GM18517 (cell line): ENCODE results near the gene ITGB3.
A peak's percentile ranks its signal among the peaks of the same experiment; 100 is the strongest.
"Not testable (repeated sequence)": the region's sequence is repeated elsewhere in the genome, so short reads cannot be mapped to it uniquely, and the experiment has no call there.

Experiments
- ATAC-seq: cut with Tn5 transposase; IDR thresholded peaks from one replicate; pipeline ENCODE4 v1.9.1; 2021; ENCODE audit warnings: mild to moderate bottlenecking, moderate library complexity; ENCODE audit not compliant: unreplicated experiment

Gene ITGB3

DNA sequence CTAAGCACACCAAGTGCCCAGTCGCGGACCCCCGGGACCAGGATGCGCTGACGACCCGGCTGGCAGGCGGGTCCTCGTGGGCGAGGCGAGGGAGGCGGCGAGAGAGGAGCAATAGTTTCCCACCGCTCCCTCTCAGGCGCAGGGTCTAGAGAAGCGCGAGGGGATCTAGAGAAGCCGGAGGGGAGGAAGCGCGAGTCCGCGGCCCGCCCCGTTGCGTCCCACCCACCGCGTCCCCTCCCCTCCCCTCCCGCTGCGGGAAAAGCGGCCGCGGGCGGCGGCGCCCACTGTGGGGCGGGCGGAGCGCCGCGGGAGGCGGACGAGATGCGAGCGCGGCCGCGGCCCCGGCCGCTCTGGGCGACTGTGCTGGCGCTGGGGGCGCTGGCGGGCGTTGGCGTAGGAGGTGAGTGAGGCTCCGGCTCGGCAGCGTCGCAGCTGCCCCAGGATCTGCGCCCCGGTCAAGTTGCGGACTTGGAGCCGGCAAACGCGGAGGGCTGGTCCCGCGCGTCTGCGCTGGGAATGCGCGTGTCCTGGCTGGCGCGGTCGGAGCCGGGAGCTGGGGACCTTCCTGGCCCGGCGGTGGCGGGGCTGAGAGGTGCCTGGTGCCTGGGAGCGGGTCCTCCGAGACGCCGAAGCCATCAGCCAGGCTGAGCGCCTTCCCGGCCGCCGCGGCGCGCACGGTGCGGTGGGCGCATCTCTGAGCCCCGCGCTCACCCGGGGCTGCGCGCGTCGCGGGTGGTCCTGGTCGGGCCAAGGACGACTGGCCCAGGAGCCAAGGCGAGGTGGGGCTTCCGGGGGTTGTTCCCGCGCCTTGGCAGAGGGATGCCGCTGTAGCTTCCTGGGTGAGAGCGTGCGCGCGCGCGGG, at the start of gene ITGB3:
ITGB3 (plus strand) TSS at position 287 of the 862 bp plus-strand sequence; CDS start at position 322, 35 bp downstream.
- no peak for ATAC-seq

DNA sequence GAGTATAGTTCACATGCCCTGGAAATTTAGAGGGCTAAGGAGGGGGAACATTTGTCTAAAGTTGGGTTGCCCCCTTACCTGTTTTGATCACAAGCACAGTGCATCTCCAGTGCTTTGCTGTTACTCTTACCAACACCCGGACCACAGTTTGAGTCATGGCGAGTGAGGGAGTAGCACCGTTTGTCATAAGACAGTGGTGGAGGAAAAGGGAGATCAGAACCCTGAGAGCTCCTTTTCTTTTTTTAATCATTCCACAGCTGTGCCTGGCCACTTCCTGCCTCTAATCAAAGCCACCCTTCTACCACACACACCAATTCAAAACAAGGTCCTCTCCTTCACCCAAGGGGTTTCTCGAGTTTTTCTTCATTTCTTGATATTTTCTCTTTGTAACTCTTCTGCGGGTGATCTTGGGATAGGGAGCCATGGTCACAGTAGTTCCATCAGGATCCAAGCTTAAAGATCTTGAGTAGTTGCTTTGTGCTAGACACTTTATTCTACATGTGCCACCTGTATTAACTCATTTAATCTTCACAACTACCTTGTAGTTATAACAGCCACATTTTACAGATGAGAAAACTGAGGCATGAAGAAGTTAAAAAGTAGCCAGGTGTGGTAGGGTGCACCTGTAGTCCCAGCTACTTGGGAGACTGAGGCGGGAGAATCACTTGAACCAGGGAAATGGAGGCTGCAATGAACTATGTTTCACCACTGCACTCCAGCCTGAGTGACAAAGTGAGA, 49.5 kb upstream of the ITGB3 start:
- no peak for ATAC-seq

DNA sequence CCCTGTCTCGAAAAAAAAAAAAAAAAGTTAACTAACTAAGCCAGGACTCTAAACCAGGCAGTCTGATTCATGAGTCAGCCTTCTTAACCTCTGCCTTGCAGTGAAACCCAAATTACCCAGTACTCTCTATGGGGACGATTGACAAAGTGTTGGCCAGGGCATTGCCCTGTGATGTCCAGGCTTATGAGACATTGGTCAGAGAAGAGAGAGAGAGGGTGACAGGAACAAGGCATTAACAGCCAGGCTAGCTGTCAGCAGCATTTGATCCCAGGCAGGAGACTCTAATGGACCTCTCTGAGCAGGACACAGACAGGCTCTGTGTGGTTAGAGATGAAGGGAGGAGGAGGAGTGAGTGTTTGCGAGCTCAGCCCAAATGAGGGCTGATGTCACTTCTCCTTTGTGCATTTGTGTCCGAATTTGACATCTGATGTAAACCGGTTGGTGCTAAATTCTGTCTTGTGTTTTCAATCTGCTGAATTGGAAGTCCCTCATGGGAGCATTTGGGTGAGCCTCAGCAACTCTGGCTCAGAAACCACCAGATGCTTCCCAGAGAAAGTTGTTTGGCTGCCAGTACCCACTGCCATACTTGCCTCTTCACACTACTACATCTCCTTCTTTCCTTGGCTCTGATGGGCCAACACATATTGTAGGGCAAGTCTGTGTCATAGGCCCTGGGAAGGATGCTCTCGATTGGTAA, 48.8 kb upstream of the ITGB3 start:
- peak; percentile 58 for ATAC-seq

DNA sequence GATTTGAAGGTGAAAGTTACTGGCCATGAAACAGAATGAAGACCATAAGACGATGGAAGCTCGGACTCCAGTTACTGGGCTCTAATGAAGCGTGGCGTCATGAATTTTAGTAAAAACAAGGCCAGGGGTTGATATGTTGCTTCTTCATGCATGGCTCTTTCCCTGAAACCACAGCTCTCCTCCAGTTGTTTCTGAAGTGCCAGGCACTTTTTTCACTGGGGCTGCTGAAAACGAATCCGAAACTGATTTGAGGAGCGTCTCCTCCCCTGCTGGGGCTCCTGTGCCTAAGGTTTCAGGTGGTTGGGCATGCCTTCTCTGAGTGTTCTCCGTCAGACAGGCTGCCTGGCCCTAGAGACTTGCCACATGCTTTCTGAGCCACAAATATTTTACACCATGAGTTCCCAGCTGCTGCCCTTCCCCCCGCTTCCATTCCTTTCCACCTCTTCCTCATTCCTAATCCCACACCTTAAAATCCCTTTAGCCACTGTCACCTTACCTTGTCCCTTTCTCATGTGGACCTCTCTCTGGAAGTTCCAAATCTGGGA, 48.1 kb upstream of the ITGB3 start:
- peak; percentile 38 for ATAC-seq

DNA sequence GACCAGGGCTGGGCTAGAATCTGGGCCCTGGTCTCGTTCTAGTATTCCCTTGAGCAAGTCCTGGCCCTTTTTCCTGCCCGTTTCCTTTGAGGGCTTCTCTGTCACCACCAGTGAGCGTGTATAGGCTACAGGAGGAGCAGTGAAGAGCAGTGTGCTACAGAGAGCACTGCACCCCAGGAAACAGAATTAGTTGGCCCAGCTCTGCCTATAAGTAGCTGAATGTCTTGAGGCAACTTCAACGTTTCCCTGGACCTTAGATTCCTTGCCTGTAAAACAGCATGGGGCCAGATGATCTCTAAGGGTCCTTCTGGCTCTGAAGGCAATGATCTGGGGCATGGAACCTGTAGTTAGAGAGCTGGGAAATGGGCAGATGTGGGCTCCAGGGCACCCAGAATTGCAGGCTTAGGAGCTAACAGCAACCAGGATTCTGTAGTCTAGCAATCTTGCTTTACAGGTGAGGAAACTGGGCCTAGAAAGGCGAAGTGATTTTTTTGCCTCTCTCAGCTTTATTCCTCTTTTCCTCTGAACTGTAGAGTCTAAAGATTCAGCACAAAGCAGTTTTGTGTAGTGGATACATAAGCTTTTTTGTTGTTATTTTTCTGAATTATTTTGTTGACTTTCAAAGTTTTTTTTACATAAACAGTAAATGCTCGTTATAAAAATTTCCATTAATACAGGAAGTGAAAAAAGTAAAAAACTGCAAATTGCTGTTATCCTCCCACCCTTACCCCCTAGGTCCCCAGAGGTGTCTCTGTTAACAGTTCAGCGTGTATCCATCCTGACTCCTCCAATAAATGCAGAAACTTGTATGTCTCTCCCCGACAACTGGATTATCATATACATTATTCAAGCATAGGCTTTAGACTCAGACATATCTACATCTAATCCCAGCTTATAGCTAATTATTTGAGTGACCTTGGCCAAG, 46.2 kb upstream of the ITGB3 start:
- no peak for ATAC-seq

DNA sequence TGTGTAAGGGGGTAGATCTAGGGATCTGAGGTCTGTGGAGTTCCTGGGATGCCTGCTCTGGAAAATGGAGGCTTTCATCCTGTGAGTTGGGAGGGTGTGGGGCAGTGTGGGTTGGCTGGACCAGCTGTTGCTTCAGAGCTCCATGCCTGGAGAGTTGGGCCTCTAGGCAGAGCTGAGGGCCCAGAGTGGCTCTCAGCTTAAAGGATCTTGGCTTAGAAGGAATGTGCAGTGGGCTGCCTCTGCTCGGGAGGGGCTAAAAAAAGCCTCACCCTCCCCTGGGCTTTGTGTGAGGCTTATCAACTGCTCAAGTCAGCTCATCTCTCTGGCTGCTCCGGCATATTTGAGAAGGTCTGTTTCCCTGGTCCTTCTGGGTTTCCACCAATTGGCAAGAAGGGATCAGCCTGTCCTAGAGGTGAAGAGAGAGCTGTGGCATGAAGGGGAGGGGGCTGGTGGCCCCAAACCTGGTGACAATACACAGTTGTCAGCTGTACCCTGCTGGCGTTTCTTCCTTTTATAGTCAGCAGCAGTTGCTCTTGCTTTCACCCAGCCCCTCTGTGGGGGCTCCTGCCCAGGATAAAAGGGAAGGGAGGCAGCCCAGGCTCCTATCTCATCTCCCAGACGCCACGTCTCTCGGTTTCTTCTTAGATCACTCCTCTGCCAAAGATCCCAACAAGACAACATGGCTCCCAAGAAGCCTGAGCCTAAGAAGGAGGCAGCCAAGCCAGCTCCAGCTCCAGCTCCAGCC, 44.7 kb upstream of the ITGB3 start, which contains the start of gene MYL4:
MYL4 (plus strand) TSS at position 605 of the 745 bp plus-strand sequence; CDS start at position 680, 75 bp downstream.
- no peak for ATAC-seq

DNA sequence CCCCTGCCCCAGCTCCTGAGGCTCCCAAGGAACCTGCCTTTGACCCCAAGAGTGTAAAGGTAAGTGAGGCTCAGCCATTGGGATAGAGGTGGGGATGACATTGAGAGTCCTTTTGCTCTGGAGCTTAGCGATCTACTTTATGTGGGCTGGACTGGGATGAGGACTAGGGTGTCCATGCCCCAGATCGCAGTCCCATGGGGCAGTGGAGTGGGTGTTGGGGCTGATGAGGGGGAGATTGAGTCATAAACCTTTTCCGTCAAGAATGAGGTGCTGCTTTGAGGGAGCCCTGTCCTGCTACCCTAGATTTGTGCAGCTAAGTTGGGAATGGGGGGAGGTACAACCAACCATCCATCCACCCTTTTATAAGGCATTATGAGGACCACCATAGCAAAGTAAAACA, 44.1 kb upstream of the ITGB3 start:
- ATAC-seq, result no peak

DNA sequence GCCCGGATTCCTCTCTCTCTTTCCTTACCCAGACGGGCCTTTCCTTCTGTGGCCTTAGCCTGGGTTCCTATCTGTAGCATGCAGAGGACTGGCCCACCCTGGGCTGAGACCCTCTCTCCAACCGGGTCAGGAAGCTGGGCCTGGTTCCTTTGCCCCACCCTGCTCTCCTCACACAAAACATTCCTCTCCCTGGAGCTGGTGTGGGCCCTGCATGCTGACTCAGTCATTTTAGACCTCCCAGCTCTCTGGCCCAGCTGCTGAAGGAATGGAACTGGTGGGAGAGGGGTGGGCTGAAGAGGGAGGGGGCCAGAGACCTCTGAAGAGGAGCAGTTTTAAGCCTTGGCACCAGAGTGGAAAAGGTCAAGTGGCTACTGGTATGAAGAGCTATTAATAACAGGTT, 43.5 kb upstream of the ITGB3 start:
- no peak for ATAC-seq

DNA sequence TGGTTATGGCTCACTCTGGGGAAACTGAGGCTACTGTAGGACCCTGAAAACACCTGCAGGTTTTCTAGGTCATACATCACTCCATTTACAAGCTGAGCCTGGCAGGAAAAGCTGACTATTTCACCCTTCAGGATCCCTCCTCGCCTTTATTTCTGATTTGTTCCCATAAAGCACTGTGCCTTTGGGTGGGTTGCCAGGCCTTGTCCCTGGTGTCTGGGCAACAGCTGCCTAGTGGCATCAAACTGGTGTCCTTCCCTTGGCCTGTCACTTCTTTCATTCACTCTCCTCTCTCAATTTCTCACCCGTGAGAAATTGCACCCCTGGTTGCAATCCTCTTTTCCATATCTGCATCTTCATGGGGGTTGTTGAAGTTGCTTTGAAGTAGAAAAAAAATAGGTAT, 42.8 kb upstream of the ITGB3 start:
- no peak for ATAC-seq

DNA sequence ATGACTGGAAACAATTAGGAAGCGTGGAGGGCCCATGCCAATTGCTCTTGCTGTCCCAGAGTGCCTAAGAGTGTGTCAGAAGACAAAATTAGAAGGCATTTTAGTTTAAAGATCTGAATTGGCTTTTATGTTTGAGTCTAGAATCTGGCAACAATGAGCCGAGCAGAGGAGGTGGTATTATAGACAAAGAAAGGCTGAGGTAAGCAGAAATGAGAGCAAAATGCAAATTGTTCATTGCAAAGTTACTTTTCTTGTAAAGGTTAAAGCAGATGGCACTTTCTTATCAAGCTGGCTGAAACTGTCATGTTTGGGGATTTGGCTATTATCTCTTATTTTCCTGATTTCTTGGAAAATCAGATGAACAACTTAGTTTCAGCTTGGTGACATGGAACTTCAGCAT, 41.2 kb upstream of the ITGB3 start:
- no peak for ATAC-seq

DNA sequence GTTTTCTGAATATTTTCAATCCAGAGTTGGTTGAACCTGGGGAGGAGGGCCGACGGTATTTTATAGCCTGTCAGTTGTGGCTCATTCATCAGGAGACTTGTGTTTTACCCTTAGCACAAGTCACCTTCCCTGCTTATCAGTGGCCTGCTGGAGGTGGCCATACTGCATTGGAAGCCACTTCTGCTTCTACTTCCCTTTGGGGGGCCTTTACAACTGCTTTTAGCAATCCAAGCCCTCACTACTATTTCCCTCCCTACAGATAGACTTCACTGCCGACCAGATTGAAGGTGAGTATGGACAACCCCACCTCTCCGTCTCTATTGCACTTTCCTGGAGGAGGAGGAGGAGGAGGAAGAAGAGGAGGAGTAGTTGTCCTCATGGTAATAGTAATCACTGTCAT, 40.1 kb upstream of the ITGB3 start:
- ATAC-seq, result no peak

DNA sequence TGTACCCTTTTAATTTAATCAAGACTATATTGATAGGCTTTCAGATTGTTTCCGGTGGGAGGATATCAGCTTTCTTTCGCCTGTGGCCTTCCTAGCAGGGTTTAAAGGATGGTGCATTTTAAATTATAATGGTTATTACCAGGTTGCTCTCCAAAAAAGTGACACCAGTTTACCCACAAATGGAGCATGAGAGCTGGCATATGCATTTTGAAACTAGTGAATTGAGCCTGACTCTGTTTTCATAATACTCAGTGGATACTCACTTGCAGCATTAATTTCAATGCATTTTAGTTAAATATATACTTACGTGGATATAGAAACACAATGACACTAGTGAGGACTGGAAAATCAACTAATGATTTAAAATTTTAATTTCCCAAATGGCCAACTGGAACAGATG, 38.7 kb upstream of the ITGB3 start:
- ATAC-seq, result no peak

DNA sequence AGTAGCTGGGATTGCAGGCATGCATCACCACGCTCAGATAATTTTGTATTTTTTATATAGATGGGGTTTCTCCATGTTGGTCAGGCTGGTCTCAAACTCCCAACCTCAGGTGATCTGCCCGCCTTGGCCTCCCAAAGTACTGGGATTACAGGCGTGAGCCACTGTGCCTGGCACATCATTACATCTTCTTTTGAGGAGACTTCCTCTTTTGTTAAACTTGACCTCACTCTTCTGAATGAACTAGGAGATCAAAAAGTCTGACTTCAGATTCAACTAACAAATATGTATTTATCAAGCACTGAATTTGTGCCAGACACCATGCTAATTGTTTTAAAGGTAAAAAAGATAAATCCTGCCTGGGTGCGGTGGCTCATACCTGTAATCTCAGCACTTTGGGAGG, 36.8 kb upstream of the ITGB3 start:
- not testable (repeated sequence) for ATAC-seq

DNA sequence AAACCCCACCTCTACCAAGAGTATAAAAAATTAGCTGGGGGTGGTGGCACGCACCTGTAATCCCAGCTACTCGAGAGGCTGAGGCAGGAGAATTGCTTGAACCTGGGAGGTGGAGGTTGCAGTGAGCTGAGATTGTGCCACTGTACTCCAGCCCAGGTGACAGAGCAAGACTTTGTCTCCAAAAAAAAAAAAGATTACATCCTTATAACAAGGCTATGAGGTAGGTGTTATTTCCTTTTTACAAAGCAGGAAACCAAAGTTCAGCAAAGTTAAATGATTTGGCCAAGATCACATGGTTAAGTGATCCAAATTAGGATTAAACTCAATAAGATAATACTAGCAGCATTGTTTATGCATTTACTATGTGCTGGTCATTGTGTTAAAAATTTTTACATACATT, 36.3 kb upstream of the ITGB3 start:
- not testable (repeated sequence) for ATAC-seq

DNA sequence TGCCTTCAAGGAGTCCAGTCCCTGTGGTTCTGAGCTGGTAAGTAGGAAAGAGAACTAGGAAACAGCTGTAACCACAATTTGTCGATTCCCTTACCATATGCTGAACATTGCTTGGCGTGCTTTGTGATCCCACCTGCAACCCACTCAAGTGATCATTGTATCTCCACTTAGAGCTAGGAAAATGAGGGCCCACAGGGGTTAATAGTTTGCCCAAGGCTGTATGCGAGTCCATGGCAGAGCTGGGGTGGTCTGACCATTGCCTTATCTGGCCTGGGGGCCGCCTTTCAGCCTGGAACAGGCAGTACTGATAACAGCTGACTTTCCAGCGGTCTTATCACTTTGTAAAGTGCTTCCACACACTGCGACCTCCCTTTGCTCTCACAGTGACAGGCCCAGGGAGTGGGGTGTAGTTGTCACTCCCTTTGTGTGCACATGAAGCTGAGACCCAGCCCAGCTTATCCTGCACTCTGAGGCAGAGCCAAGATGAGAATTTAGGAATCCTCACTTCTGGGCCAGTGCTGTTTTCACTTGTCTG, 34.7 kb upstream of the ITGB3 start:
- ATAC-seq, result no peak

DNA sequence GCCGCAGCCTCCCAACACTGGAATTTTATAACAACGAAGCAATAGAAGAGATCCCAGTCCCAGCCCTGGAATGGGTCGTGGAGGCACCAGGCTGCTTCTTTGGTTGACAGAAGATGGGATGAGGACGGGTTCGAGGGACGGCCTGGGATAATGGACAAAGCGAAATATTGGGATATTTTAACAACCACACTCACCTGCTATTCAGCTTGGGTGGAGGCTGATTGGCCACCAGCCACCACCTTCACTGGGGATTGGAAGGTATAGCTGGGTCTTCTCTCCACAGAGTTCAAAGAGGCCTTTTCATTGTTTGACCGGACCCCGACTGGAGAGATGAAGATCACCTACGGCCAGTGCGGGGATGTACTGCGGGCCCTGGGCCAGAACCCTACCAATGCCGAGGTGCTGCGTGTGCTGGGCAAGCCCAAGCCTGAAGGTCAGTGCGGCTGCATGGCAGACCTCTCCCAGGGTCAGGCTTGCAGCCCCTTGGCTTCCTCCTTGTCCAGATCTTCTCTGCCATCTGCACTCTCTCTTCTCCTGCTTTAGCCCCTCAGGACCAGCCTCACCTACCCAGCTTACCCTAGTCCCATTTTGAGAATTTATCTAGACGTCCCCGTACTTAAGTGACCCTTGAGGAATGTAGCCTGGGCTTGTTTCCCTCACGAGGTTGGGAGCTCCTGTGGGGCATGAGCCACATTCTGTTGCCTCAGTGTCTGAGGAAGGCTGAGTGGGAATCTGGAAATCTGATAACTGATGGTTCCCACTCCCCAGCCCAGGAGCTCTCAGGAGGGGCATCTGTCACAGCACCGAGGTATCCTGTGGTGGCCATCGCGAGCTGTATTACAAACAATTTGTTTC, 33.8 kb upstream of the ITGB3 start:
- no peak for ATAC-seq

DNA sequence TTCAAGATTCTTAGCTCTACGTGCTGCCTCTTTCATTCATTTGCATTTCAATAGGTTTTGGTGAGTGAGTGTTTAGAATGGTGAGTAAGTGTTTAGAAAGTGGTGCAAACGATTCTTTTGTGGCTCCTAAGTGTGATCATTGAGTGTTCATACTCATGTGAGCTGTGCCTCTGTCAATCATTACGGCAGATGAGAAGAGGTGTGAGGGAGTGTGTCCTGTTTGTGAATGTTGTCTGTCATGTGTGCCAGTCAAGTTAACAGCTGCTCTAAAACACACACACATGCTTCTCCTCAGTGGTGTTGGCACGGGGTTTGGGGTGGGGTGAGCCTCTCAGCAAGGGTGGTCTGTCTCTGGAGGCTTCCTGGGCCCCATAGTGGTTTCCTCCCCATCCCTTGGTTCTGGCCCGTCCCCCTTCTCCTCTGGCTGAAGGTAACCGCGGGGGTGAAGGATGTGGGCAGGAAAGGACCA, 33.1 kb upstream of the ITGB3 start:
- no peak for ATAC-seq

DNA sequence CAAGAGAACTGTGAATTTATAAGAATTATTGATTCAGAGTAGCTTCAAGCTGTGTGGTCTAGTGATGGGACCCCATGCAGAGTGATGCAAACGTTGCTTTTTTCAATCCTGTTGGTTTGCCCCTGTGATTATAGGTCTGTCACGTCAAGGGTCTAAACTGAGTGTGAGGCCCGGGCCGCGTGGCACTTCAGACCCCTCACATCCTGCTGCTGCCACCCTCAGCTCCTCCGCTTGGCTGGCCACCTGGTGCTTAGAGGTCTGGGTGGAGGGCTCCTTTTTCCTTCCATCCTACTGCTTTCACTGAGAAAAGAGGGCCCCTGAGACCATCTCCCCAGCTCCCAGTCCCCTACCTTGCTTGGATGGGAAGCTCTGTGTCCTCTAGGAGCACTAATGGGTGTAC, 32.5 kb upstream of the ITGB3 start:
- no peak for ATAC-seq
